ENCODE measurements around the gene SLC2A6.

The SLC2A6 gene, protein sequence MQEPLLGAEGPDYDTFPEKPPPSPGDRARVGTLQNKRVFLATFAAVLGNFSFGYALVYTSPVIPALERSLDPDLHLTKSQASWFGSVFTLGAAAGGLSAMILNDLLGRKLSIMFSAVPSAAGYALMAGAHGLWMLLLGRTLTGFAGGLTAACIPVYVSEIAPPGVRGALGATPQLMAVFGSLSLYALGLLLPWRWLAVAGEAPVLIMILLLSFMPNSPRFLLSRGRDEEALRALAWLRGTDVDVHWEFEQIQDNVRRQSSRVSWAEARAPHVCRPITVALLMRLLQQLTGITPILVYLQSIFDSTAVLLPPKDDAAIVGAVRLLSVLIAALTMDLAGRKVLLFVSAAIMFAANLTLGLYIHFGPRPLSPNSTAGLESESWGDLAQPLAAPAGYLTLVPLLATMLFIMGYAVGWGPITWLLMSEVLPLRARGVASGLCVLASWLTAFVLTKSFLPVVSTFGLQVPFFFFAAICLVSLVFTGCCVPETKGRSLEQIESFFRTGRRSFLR

GRCh38 chr9:133478851-133479711 is at the start of gene SLC2A6:
Gene SLC2A6, minus strand, starts transcription at chr9:133479099. Its CDS starts 40 bp downstream, at chr9:133479059.
- DNase-seq (ENCODE audit: low read depth in 2 of 2): peak; percentile 67 to 74

- DNase-seq (ENCODE audit: low read depth in 2 of 2): no peak
Observed at GRCh38 chr9:133528001-133528875, 49.3 kb upstream of the SLC2A6 start.

- DNase-seq (ENCODE audit: low read depth in 2 of 2): no peak
Observed at GRCh38 chr9:133527444-133527920, 48.6 kb upstream of the SLC2A6 start.

- DNase-seq (ENCODE audit: low read depth in 2 of 2): no peak
Observed at GRCh38 chr9:133526721-133527321, 47.9 kb upstream of the SLC2A6 start.

- no peak for DNase-seq (ENCODE audit: low read depth in 2 of 2)
Observed at GRCh38 chr9:133525677-133526076, 46.8 kb upstream of the SLC2A6 start.

DNA sequence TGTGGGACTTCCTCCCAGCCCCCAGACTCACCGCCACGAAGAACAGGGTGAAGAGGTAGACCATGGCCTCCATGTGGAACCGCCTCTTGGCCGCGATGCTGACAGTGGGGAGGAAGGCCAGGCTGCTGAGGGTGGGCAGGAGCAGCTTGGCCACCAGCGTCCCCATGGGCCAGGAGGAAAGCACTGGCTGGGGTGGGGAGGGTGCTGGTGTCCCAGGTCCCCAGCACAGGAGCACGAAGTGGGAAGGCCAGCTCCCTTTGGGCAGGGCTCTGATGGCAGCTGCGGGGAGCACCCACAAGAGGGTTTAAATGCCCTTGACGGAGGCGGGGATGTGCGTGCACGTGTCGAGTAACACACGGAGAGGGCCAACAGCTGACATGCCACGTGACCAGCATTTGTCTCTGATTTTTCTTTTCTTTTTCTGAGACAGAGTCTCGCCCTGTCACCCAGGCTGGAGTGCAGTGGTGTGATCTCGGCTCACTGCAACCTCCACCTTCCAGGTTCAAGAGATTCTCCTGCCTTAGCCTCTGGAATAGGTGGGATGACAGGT is 45.9 kb upstream of the SLC2A6 start, which contains the start of gene MYMK:
Gene MYMK, minus strand, starts transcription at position 281 of the 550 bp plus-strand sequence. Its CDS starts 115 bp downstream, at position 166.
- no peak for DNase-seq (ENCODE audit: low read depth in 2 of 2)

DNA sequence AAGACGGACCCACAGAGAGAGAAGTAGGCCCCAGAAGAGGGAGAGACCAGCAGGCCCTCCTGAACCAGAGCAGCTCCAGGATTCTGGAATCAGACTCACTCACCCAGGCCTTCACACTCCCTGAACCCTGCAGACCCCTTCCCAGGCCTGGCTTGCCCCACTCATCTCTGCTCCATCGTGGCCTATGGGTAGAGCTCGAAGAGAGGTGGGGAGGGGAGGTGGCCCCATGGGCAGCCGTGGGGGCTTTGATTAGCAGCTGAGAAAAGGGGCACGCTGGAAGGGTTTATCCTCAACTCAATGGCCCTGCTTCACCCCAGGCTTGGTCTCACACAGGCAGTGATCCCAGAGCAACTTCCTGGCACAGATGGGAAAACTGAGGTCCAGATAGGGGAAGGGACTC is 45.2 kb upstream of the SLC2A6 start:
- no peak for DNase-seq (ENCODE audit: low read depth in 2 of 2)

DNA sequence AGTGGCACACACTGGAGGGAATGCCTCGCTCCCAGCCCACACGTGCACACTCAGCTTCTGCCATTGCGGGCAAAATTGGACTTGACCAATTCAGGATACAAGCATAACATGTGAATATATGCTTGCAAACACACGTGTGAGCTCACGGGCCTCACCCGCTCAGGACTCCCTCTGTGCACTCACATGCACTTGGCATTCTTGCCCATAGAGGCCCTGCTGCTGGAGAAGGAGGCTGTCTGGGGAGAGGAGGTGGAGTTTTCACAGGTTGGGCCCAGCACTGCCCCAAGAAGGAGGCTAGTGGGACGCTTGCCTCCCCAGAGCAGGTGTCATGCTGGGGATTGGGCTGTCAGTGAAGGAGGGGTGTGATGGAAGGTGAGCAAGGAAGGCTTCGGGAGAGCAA is 44.2 kb upstream of the SLC2A6 start:
- DNase-seq (ENCODE audit: low read depth in 2 of 2): no peak

GRCh38 chr9:133522073-133522910 is 43.4 kb upstream of the SLC2A6 start:
- DNase-seq (ENCODE audit: low read depth in 2 of 2): no peak

GRCh38 chr9:133521122-133522072 is 42.5 kb upstream of the SLC2A6 start:
- DNase-seq (ENCODE audit: low read depth in 2 of 2): no peak

GRCh38 chr9:133520121-133520835 is 41.4 kb upstream of the SLC2A6 start:
- DNase-seq (ENCODE audit: low read depth in 2 of 2): no peak

DNA sequence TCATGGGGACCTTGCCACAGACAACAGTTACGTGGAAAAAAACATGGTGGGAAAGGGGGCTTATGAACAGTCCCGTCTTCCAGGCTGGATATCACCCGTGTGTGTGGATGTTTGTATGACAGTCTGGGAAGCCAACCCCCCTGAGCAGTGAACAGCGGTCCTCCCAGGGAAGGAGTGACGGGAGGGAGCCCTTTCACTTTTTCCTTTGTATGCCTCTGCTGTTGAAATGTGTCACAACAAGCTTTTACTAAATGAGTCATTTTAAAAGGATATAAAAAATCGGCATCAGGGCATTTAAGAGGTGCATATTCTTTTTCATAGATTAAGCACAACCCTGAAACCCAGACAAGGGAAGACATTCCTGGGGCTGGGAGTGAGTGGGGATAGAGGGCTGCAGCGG is 40.8 kb upstream of the SLC2A6 start:
- no peak for DNase-seq (ENCODE audit: low read depth in 2 of 2)

- DNase-seq (ENCODE audit: low read depth in 2 of 2): no peak
Observed at GRCh38 chr9:133518706-133519449, 40.0 kb upstream of the SLC2A6 start.

- no peak for DNase-seq (ENCODE audit: low read depth in 2 of 2)
Observed at GRCh38 chr9:133518200-133518599, 39.3 kb upstream of the SLC2A6 start.

- no peak for DNase-seq (ENCODE audit: low read depth in 2 of 2)
Observed at GRCh38 chr9:133517711-133518110, 38.8 kb upstream of the SLC2A6 start.

- DNase-seq (ENCODE audit: low read depth in 2 of 2): no peak
Observed at GRCh38 chr9:133516961-133517350, 38.1 kb upstream of the SLC2A6 start.
